Measurements from ENCODE around the gene UBE2Q1. TPM values are rescaled to one million over a fixed set of nuclear protein-coding genes. Genes with fewer than 3 reads are reported as not detected.

The UBE2Q1 gene
- total RNA-seq, 8 experiments from 2014 or later = 32.0 to 58.2 (median 39.2) TPM

DNA sequence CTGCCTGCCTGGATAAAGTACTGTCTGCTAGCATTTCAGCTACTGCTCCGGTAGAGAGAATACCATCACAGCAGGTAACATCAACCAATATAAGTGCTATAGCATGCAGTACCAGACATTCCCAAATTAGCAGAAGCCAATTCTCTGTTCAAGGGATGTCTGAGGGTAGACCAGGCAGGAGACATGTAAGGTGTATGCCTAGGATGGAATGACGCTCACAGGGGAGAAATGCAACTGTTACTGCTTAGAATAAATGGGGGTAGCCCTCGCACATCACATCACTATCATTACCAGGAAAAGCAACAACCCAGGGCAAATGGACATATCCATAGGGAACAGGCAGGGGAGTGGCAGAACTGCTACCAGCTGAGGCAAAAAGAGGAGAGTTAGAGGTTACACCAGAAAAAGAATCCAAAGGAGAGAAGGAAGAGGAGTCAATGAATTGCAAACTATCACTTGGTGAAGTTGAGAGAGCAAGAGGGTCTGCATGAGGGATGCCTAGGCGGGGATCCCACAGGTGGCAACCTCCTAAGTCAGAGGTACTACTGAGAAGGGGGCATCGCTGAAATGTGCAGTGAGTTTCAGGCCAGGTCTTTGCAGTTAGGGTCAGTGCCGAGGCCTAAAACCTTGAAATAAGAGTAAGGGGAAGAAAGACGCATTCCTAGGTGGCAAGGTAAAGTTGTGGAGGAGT, 1.1 kb downstream of the UBE2Q1 start:
- no peak for ATAC-seq (replicated peaks in 6 of 8)
- in situ Hi-C loops (cut with MboI; ENCODE audit: low pct_unique_long_range_greater_than_20kb in 2 of 9, low sequenced_read_pairs in 9 of 9, unreplicated experiment in 9 of 9) = loop anchor here in 3 of 9 experiments (25.0 kb wide), 1 partner anchor 505 kb away; the partner anchor contains the start of genes ADAM15 (in 3 of the 3) and EFNA4 (in 3 of the 3)
- Histone ChIP-seq H3K4me3 (peak overlapping the region; percentile 51 to 83 (median 77)), H3K4me1 (replicated peaks in 1 of 2) (peaks cover 13 to 14% of the 10 kb centered on the region in 2 donors), H3K27ac (no peak overlapping the region)
- WGBS, 10 experiments = 0 to 15% (median 6%) methylated on average over 2 to 7 of the region's 7 CpGs

DNA sequence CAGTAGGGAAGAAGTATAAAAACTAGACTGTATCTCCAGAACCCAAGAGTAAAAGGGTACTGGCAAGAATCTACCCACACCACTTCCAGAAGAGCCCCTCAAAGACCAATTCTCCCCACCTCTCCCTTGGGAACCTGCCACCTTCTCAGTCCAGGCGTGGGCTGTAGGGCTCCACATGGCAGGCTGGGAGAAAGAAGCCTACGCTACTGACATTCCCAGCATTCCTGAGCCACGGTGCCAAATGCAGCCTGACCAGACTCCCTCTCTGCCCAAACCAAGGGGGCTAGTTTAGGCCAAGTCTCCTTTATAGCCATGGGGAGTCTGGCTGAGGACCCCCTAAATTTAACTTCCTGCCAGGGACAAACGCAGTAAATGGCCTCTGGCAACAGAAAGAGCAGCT, 2.0 kb downstream of the UBE2Q1 start:
- Histone ChIP-seq H3K4me1 (replicated peaks in 1 of 2) (peaks cover 13 to 14% of the 10 kb centered on the region in 2 donors), H3K27ac (no peak overlapping the region), H3K4me3 (peak overlapping the region in 4 of 5 donors; percentile 63 to 83 (median 78))
- in situ Hi-C loops (cut with MboI; ENCODE audit: low pct_unique_long_range_greater_than_20kb in 2 of 9, low sequenced_read_pairs in 9 of 9, unreplicated experiment in 9 of 9) = loop anchor here in 3 of 9 experiments (25.0 kb wide), 1 partner anchor 506 kb away; the partner anchor contains the start of genes ADAM15 (in 3 of the 3) and EFNA4 (in 3 of the 3)
- 11 to 57% (median 24%) methylated on average over 1 to 4 of the region's 4 CpGs; no CpG with 5 or more reads in 1 of the 10 experiments for WGBS, 10 experiments
- no peak for ATAC-seq (replicated peaks in 6 of 8)

DNA sequence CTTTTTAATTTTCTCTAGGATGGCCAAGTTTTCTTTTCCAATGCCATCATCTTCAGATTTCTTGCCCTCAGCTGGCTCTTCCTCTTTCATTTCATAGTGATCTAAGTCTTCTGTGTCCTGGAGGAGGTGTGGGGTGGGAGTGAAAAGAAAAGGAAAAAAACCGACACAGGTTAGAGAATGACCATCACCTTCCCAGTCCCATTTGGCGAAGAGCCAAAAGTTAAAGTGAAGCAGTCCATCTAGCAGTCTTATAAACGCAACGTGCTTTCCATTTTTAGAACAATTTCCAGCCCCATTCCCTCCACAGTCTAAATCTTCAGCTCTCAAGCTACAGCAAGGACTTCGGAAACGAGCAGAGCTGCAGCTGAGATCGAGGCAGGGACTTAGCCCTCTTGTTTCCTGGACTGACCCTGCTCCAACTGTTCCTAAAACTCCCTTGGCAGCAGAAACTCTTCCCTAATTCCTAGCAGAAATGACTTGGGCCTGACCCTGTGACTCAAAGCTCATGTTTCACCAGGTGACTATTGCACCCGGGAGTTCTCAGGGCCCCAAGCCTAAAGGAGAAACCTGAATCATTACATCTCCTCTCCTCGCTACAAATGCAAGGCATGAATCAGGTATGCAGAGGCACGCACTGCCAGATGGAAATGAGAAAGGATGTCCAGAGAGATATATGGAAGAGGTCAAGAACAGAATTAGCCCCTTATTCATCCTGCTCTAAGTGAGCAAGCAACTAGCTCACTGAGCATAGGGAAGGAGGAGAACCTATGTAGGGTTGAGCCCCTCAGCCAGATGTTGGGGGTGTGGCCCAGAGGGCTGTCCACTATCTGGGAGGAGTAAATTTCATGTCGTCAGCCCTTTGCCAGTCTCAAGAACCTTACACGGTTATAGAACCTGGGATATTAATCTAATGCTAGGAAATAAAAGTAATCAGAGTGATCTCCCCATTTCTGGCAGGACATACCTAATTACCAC, 5.1 kb downstream of the UBE2Q1 start:
- in situ Hi-C loops (cut with MboI; ENCODE audit: low pct_unique_long_range_greater_than_20kb in 2 of 9, low sequenced_read_pairs in 9 of 9, unreplicated experiment in 9 of 9) = loop anchor here in 3 of 9 experiments (25.0 kb wide), 1 partner anchor 509 kb away; the partner anchor contains the start of genes ADAM15 (in 3 of the 3) and EFNA4 (in 3 of the 3)
- WGBS, 10 experiments = 14 to 97% (median 81%) methylated on average over 2 to 12 of the region's 12 CpGs; no CpG with 5 or more reads in 1 of the 10 experiments
- Histone ChIP-seq H3K4me3 (no peak overlapping the region), H3K27ac (no peak overlapping the region), H3K4me1 (replicated peaks in 1 of 2) (peaks cover 10 to 12% of the 10 kb centered on the region in 2 donors)
- peak in 3 of 8 experiments; percentile 1 to 72 (median 58) for ATAC-seq (replicated peaks in 6 of 8)

GRCh38 chr1:154552036-154552435, 6.4 kb downstream of the UBE2Q1 start:
- in situ Hi-C loops (cut with MboI; ENCODE audit: low pct_unique_long_range_greater_than_20kb in 2 of 9, low sequenced_read_pairs in 9 of 9, unreplicated experiment in 9 of 9) = loop anchor here in 3 of 9 experiments (25.0 kb wide), 1 partner anchor 510 kb away; the partner anchor contains the start of genes ADAM15 (in 3 of the 3) and EFNA4 (in 3 of the 3)
- Histone ChIP-seq H3K4me3 (no peak overlapping the region), H3K4me1 (replicated peaks in 1 of 2) (peaks cover 14 to 15% of the 10 kb centered on the region in 2 donors), H3K27ac (no peak overlapping the region)
- no peak for ATAC-seq (replicated peaks in 6 of 8)
- WGBS, 10 experiments = 89 to 100% (median 96%) methylated on average over 2 to 5 of the region's 6 CpGs; no CpG with 5 or more reads in 4 of the 10 experiments

GRCh38 chr1:154551474-154551873, 7.0 kb downstream of the UBE2Q1 start:
- no peak for ATAC-seq (replicated peaks in 6 of 8)
- in situ Hi-C loops (cut with MboI; ENCODE audit: low pct_unique_long_range_greater_than_20kb in 2 of 9, low sequenced_read_pairs in 9 of 9, unreplicated experiment in 9 of 9) = loop anchor here in 3 of 9 experiments (25.0 kb wide), 1 partner anchor 511 kb away; the partner anchor contains the start of genes ADAM15 (in 3 of the 3) and EFNA4 (in 3 of the 3)

GRCh38 chr1:154550657-154551056, 7.8 kb downstream of the UBE2Q1 start:
- Histone ChIP-seq H3K4me3 (no peak overlapping the region), H3K27ac (no peak overlapping the region), H3K4me1 (replicated peaks in 1 of 2) (peaks cover 8 to 12% of the 10 kb centered on the region in 2 donors)
- in situ Hi-C loops (cut with MboI; ENCODE audit: low pct_unique_long_range_greater_than_20kb in 2 of 9, low sequenced_read_pairs in 9 of 9, unreplicated experiment in 9 of 9) = loop anchor here in 3 of 9 experiments (25.0 kb wide), 1 partner anchor 512 kb away; the partner anchor contains the start of genes ADAM15 (in 3 of the 3) and EFNA4 (in 3 of the 3)
- ATAC-seq (replicated peaks in 6 of 8) = no peak
- 67 to 93% (median 77%) methylated on average over 2 to 6 of the region's 6 CpGs; no CpG with 5 or more reads in 3 of the 10 experiments for WGBS, 10 experiments

More at GRCh38 chr1:154551474-154551873, 7.0 kb downstream of the UBE2Q1 start:
- H3K4me1 ChIP-seq (replicated peaks in 1 of 2) = peaks cover 12 to 15% of the 10 kb centered on the region in 2 donors
- WGBS, 10 experiments = 87 to 100% (median 96%) methylated on average over 1 to 4 of the region's 4 CpGs; no CpG with 5 or more reads in 6 of the 10 experiments
- no peak overlapping the region for H3K27ac ChIP-seq
- H3K4me3 ChIP-seq = no peak overlapping the region

- in situ Hi-C loops (cut with MboI; ENCODE audit: low pct_unique_long_range_greater_than_20kb in 2 of 9, low sequenced_read_pairs in 9 of 9, unreplicated experiment in 9 of 9) = loop anchor here in 3 of 9 experiments (25.0 kb wide), 1 partner anchor 512 kb away; the partner anchor contains the start of genes ADAM15 (in 3 of the 3) and EFNA4 (in 3 of the 3)
- no peak for ATAC-seq (replicated peaks in 6 of 8)
- H3K4me1 ChIP-seq (replicated peaks in 1 of 2) = peaks cover 8 to 12% of the 10 kb centered on the region in 2 donors
- 46 to 97% (median 80%) methylated on average over 1 to 5 of the region's 5 CpGs; no CpG with 5 or more reads in 2 of the 10 experiments for WGBS, 10 experiments
- no peak overlapping the region for H3K4me3 ChIP-seq
- H3K27ac ChIP-seq = no peak overlapping the region
These were observed 8.4 kb downstream of the UBE2Q1 start for GRCh38 chr1:154550070-154550469.

GRCh38 chr1:154549202-154549770, 9.2 kb downstream of the UBE2Q1 start:
- no peak for ATAC-seq (replicated peaks in 6 of 8)
- in situ Hi-C loops (cut with MboI; ENCODE audit: low pct_unique_long_range_greater_than_20kb in 2 of 9, low sequenced_read_pairs in 9 of 9, unreplicated experiment in 9 of 9) = no loop called here
- Histone ChIP-seq H3K4me1 (replicated peaks in 1 of 2) (peaks cover 8 to 12% of the 10 kb centered on the region in 2 donors), H3K4me3 (no peak overlapping the region), H3K27ac (no peak overlapping the region)
- WGBS, 10 experiments = 88 to 100% (median 100%) methylated on average over 1 to 3 of the region's 3 CpGs; no CpG with 5 or more reads in 3 of the 10 experiments

- 0 to 79% (median 45%) methylated on average over 1 of the region's 1 CpG; no CpG with 5 or more reads in 2 of the 10 experiments for WGBS, 10 experiments
- Histone ChIP-seq H3K4me1 (replicated peaks in 1 of 2) (peaks cover 8 to 12% of the 10 kb centered on the region in 2 donors), H3K27ac (no peak overlapping the region), H3K4me3 (no peak overlapping the region)
- in situ Hi-C loops (cut with MboI; ENCODE audit: low pct_unique_long_range_greater_than_20kb in 2 of 9, low sequenced_read_pairs in 9 of 9, unreplicated experiment in 9 of 9) = no loop called here
- ATAC-seq (replicated peaks in 6 of 8) = no peak
These were observed 10.4 kb downstream of the UBE2Q1 start for GRCh38 chr1:154548028-154548427.

DNA sequence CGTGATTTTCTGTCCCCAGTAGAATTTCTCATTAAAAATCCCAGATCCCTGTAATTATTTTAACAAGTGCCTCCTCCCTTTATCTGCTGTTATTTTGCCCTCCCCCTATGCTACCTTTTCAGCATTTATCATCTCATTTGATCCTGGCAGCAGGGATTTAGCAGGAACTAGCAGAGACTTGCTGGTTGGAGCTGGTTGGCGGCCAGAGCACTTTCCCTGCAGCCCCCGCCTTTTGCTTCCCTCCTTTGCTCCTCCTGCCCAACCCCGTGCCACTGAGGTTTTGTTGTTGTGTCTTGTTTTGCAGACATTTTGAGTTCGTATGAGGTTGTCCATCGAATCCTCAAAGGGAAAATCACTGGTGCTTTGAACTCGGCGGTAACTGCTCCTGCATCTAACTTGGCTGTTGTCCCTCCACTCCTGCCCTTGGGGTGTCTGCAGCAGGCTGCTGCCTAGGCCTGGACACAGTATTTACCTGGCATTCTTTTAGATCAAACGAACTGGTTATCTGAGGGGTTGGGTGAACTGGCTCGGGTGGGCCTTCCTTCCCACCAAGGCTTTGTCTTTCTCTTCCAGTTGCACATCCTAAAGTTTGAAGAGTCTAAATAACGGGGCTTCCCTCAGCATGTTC, 11.2 kb downstream of the UBE2Q1 start:
- Histone ChIP-seq H3K27ac (peak overlapping the region in 1 of 2 donors; percentile 31), H3K4me1 (replicated peaks in 1 of 2) (peaks cover 8 to 12% of the 10 kb centered on the region in 2 donors), H3K4me3 (no peak overlapping the region)
- ATAC-seq (replicated peaks in 6 of 8) = peak in 5 of 8 experiments; percentile 28 to 64 (median 50)
- in situ Hi-C loops (cut with MboI; ENCODE audit: low pct_unique_long_range_greater_than_20kb in 2 of 9, low sequenced_read_pairs in 9 of 9, unreplicated experiment in 9 of 9) = no loop called here
- WGBS, 10 experiments = 40 to 100% (median 68%) methylated on average over 1 to 10 of the region's 11 CpGs; no CpG with 5 or more reads in 2 of the 10 experiments

GRCh38 chr1:154546264-154547063, 12.0 kb downstream of the UBE2Q1 start:
- Histone ChIP-seq H3K27ac (peak overlapping the region in 1 of 2 donors; percentile 31), H3K4me1 (replicated peaks in 1 of 2) (peaks cover 8 to 12% of the 10 kb centered on the region in 2 donors), H3K4me3 (no peak overlapping the region)
- 0 to 100% (median 81%) methylated on average over 1 to 13 of the region's 13 CpGs; no CpG with 5 or more reads in 1 of the 10 experiments for whole genome bisulfite sequencing, 10 experiments
- peak; percentile 85 to 98 (median 91) for ATAC-seq (replicated peaks in 6 of 8)
- in situ Hi-C loops (cut with MboI; ENCODE audit: low pct_unique_long_range_greater_than_20kb in 2 of 9, low sequenced_read_pairs in 9 of 9, unreplicated experiment in 9 of 9) = no loop called here

Measured in motor neuron (in vitro differentiated cells).